IPS-NIHi11 (cell line): ENCODE results near the gene CLEC4G.
"Not testable (repeated sequence)": the region's sequence is repeated elsewhere in the genome, so short reads cannot be mapped to it uniquely, and the experiment has no call there.

Source experiments
- DNase-seq: peaks from one replicate; pipeline ENCODE4 v3.0.0; 2012; ENCODE audit warnings: mixed read lengths, low spot score

Gene CLEC4G

GRCh38 chr19:7732045-7732444 is at the start of gene CLEC4G:
Gene CLEC4G (minus strand): TSS chr19:7732110. CDS start chr19:7732102, 8 bp downstream.
- no peak for DNase-seq

GRCh38 chr19:7781157-7781556 is 49.2 kb upstream of the CLEC4G start:
- DNase-seq = no peak

GRCh38 chr19:7779631-7780486 is 47.9 kb upstream of the CLEC4G start:
- DNase-seq = no peak

- no peak for DNase-seq
These were observed 46.2 kb upstream of the CLEC4G start for GRCh38 chr19:7778081-7778480.

GRCh38 chr19:7775761-7776160 is 43.9 kb upstream of the CLEC4G start:
- DNase-seq = no peak

- no peak for DNase-seq
These were observed 41.9 kb upstream of the CLEC4G start for GRCh38 chr19:7773841-7774240.

GRCh38 chr19:7772752-7773291 is 40.9 kb upstream of the CLEC4G start:
- DNase-seq = no peak

- no peak for DNase-seq
These were observed 39.2 kb upstream of the CLEC4G start for GRCh38 chr19:7771072-7771471.

GRCh38 chr19:7769171-7769570 is 37.3 kb upstream of the CLEC4G start:
- DNase-seq = no peak

GRCh38 chr19:7767487-7767886 is 35.6 kb upstream of the CLEC4G start:
- DNase-seq = no peak

- no peak for DNase-seq
These were observed 34.6 kb upstream of the CLEC4G start for GRCh38 chr19:7766535-7766934.

- not testable (repeated sequence) for DNase-seq
These were observed 33.1 kb upstream of the CLEC4G start for GRCh38 chr19:7765043-7765442.

- DNase-seq = not testable (repeated sequence)
These were observed 32.2 kb upstream of the CLEC4G start for GRCh38 chr19:7764157-7764556.

GRCh38 chr19:7763696-7764095 is 31.8 kb upstream of the CLEC4G start:
- no peak for DNase-seq

GRCh38 chr19:7762719-7763293 is 30.9 kb upstream of the CLEC4G start, which contains the start of gene CLEC4M:
Gene CLEC4M (plus strand): TSS chr19:7763243. CDS start chr19:7763267, 24 bp downstream.
- DNase-seq = no peak

- no peak for DNase-seq
These were observed 27.2 kb upstream of the CLEC4G start for GRCh38 chr19:7759156-7759555.

GRCh38 chr19:7757358-7757757 is 25.4 kb upstream of the CLEC4G start:
- DNase-seq = no peak

GRCh38 chr19:7756258-7756657 is 24.3 kb upstream of the CLEC4G start:
- DNase-seq = no peak

- DNase-seq = no peak
These were observed 19.4 kb upstream of the CLEC4G start for GRCh38 chr19:7751157-7751783.

- DNase-seq = peak; percentile 69
These were observed 16.8 kb upstream of the CLEC4G start for GRCh38 chr19:7748756-7749155.

GRCh38 chr19:7748171-7748570 is 16.3 kb upstream of the CLEC4G start:
- DNase-seq = no peak
